Ascending aorta (tissue), 2 donors: ENCODE results near the gene EPHA5. TPM values are rescaled to one million over a fixed set of nuclear protein-coding genes. Genes with fewer than 3 reads are reported as not detected.

Source experiments
- DNase-seq, 2 donors: peaks; one replicate each; pipeline ENCODE4 v3.0.0-alpha.2; 2019; ENCODE audit warnings: low spot score in 2 of 2
- H3K27ac ChIP-seq, 2 donors: fragments of 200-600 bp; sonication (generic); one replicate each; pipeline ENCODE4 v1.5.1; 2016 to 2017; ENCODE audit warnings: mild to moderate bottlenecking in 1 of 2
- H3K27me3 ChIP-seq: fragments of 200-600 bp; sonication (generic); one replicate; pipeline ENCODE4 v1.5.1; 2017
- H3K36me3 ChIP-seq, 2 donors: fragments of 200-600 bp; sonication (generic); one replicate each; pipeline ENCODE4 v1.5.1; 2016
- H3K4me1 ChIP-seq, 2 donors: fragments of 200-600 bp; sonication (generic); one replicate each; pipeline ENCODE4 v1.5.1; 2016 to 2017; ENCODE audit warnings: mild to moderate bottlenecking in 1 of 2
- H3K4me3 ChIP-seq, 2 donors: fragments of 200-600 bp; sonication (generic); one replicate each; pipeline ENCODE4 v1.5.1; 2016 to 2017; ENCODE audit warnings: mild to moderate bottlenecking in 1 of 2
- H3K9me3 ChIP-seq, 2 donors: fragments of 200-600 bp; sonication (generic); one replicate each; pipeline ENCODE4 v1.5.1; 2016
- intact Hi-C: fragments of 100-400 bp; cut with DNase I; formaldehyde crosslinking; loops from one replicate; pipeline ENCODE4 v1.15.1; 2023
- total RNA-seq: library from RNA; depleted of rRNA; stranded (reverse); fragments of >200 nt; gene quantifications from one replicate; pipeline ENCODE4 v1.1.0, GENCODE V29; 2016
- TF ChIP-seq, protein P1 (sequence below), 3 experiments: fragments of 200-600 bp in 2 of 3; fragments of 450-650 bp in 1 of 3; sonication (generic) in 2 of 3; IDR thresholded peaks; one replicate each; pipeline ENCODE4 v1.5.1; 2016 to 2019; ENCODE audit warnings: antibody characterized with exemption in 3 of 3, mild to moderate bottlenecking in 1 of 3, moderate library complexity in 1 of 3

EPHA5 gene
- total RNA-seq, 1 donor from 2014 or later: not detected

DNA sequence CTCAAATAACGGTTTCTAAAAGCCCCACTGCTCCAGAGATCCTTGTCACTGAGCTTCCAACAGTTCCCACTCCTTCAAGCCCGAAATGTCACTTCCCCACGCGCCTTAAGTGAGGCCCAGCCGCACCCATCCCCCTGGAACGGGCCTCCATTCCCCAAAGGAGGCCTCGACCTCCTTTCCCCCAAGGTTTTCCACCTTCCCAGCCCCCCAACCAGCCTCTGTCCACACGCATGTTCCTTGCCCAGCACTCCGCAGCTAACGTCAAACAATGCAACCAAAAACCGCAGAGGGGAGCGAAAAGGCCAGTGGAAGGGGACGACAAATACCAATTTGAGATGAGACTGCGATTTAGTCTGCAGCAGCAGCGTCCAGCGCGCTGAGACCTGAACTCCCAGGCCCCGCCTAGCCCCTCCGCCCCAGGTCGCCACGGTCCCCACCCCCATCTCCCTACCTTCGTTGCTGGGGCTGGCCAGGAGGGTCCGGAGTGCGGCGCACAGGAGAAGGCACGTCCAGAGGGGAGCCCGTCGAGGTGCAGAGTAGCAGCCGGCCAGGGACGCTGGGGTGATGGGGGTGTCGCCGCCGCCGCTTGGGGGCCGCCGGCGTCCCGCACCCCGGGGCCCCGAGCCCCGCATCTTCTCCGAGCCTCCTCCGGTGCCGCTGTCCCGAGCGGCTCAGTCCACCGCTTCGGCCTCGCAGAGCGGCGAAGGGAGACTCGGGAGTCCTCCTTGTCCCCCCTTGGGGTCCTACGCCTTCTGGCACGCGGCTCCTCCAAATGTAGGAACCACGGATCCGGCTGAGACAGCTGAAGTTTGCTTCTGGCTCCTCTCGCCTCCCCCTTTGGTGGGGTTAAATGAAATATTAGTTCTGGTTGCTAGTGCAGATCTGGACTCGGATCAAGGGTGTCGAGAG is 924 bp downstream of the EPHA5 start:
- intact Hi-C loops: no loop called here
- DNase-seq: no peak
- peaks cover 3 to 15% of the 10 kb centered on the region in 2 donors for H3K4me1 ChIP-seq
- H3K36me3 ChIP-seq: no peaks in the 10 kb centered on the region
- TF ChIP-seq, protein P1, sequence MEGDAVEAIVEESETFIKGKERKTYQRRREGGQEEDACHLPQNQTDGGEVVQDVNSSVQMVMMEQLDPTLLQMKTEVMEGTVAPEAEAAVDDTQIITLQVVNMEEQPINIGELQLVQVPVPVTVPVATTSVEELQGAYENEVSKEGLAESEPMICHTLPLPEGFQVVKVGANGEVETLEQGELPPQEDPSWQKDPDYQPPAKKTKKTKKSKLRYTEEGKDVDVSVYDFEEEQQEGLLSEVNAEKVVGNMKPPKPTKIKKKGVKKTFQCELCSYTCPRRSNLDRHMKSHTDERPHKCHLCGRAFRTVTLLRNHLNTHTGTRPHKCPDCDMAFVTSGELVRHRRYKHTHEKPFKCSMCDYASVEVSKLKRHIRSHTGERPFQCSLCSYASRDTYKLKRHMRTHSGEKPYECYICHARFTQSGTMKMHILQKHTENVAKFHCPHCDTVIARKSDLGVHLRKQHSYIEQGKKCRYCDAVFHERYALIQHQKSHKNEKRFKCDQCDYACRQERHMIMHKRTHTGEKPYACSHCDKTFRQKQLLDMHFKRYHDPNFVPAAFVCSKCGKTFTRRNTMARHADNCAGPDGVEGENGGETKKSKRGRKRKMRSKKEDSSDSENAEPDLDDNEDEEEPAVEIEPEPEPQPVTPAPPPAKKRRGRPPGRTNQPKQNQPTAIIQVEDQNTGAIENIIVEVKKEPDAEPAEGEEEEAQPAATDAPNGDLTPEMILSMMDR (IDR thresholded peaks at IDR 0.05): no peak
- H3K4me3 ChIP-seq: peak overlapping the region; percentile 48 to 63
- H3K9me3 ChIP-seq: no peaks in the 10 kb centered on the region
- H3K27me3 ChIP-seq: no peaks in the 10 kb centered on the region
- no peak overlapping the region for H3K27ac ChIP-seq

DNA sequence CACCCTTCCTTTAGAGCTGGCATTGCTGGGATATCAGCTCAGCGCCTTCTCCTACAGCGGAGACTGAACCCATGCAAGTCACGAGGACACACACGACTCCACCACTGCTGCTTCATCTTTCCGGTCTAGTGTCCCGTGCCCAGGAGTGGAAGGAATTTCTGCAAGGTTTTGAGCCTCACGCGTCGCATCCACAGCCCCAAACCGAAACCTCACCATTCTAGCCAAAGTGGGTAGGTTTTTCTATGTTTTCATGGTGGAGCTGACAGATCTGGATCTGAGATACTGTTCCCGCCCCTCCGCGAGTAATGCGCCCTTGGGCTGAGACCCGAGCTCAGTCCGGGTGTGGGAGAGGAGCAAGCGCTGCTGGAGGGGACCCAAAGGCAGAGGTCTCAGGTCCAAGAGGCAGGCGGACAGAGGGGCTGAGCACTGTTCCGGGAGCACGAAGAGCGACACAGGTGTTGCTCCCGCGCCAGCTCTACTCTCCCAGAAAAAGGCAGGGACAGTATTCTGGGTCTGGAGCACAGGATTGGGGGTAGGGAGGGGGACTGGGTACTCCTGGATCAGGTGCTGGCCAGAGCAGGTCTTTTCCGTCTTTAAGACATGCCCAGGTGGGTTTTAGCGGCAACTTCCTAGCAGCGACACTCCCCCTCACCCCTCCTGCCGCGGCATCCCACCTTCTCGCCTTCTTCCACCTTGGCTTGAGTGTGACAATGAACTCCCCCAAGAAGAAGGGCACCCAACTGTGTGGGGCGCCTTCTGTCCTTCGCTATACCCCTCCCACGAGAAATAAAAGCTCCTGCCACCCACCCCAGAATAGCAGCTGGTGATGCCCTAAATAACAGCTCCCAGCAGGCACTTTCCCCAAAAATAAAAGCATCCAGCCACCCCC is 1.8 kb downstream of the EPHA5 start:
- H3K36me3 ChIP-seq: no peaks in the 10 kb centered on the region
- peak overlapping the region; percentile 48 to 63 for H3K4me3 ChIP-seq
- H3K9me3 ChIP-seq: no peaks in the 10 kb centered on the region
- H3K4me1 ChIP-seq: peaks cover 3 to 15% of the 10 kb centered on the region in 2 donors
- H3K27ac ChIP-seq: no peak overlapping the region
- DNase-seq: no peak
- intact Hi-C loops: no loop called here
- TF ChIP-seq, protein P1 (IDR thresholded peaks at IDR 0.05): no peak
- no peaks in the 10 kb centered on the region for H3K27me3 ChIP-seq

DNA sequence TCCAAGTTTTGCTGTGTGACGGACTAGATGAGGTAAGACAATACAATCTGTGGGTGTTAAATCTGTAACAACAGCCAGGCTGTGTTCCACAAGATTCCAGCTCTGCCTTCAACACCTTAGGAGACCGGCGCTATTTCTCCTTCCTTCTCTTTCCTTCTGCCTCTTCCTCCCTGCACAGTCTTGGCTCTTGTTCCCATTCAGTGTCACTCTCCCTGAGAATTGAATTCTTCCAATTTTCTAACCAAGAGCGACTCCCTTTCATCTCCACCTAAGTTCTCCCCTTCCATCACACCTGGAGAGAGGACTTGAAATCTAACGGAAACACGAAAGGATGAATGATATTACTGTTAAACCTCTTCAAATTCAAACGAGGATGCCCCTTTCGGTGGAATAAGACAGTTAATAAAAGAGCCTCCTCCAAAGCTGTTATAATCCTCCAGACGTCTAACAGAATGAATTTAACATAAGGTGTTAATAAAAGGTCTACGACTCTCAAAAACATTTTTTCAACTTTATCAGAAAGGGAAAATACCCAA is 2.7 kb downstream of the EPHA5 start:
- no peaks in the 10 kb centered on the region for H3K27me3 ChIP-seq
- peaks cover 3 to 15% of the 10 kb centered on the region in 2 donors for H3K4me1 ChIP-seq
- no peaks in the 10 kb centered on the region for H3K9me3 ChIP-seq
- intact Hi-C loops: no loop called here
- H3K27ac ChIP-seq: no peak overlapping the region
- TF ChIP-seq, protein P1 (IDR thresholded peaks at IDR 0.05): no peak
- no peaks in the 10 kb centered on the region for H3K36me3 ChIP-seq
- peak overlapping the region; percentile 48 to 63 for H3K4me3 ChIP-seq
- DNase-seq: no peak

DNA sequence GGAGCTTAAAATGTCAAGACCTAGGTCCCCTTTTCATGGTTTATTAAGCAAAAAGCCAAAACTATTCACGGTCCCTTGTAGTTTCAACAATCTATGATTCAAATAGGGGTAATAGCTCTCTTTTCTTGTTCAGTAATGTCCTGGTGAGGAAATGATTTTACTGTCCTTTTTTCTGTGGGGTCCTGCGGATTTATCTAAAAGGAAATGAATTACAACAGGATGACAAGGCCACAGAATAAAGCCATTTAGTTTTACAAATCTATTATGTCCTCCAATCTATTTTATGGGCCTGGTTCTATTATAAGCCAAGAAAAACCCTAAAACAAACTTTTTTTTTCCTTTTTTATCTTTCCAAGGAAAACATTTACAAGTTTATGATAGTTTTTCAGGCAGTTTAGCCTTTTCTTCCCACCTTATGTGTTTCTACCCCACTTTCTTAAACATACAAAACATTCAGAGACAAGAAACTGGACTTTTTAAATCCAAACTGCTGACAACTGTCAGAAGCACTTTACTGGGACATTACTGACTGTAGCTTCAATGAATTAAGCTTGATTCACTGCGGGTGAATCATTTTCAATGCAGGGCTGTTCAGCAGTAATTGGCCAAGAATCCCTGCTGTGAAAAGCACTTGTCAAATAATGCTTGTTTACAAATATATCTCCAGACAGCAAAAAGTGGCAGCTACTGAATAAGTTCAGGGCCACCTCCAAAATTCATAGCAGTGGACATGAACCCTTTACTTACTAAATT is 4.3 kb downstream of the EPHA5 start:
- H3K4me1 ChIP-seq: peaks cover 3 to 15% of the 10 kb centered on the region in 2 donors
- no peaks in the 10 kb centered on the region for H3K9me3 ChIP-seq
- no peak overlapping the region for H3K4me3 ChIP-seq
- H3K27ac ChIP-seq: no peak overlapping the region
- intact Hi-C loops: no loop called here
- DNase-seq: no peak
- H3K36me3 ChIP-seq: no peaks in the 10 kb centered on the region
- no peaks in the 10 kb centered on the region for H3K27me3 ChIP-seq
- TF ChIP-seq, protein P1 (IDR thresholded peaks at IDR 0.05): no peak

DNA sequence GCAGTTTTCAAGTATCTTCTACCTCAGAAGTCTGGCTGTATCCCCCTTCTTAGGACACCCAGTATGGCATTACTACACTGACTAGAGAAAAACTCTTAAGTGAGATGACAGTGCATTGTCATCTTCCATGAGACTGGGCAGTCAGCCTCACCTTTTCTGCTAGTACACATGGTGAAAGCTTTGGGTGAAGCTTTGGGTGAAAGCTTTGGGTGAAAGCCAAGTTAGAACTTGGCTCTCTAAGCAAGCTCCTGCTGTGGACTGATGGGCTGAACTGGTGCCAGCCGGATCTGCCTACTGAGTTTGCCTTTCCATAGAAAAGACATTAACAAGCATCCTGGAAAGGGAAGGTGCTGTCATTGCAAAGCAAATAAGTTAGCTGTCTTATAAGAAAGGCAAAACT is 8.8 kb downstream of the EPHA5 start:
- TF ChIP-seq, protein P1 (IDR thresholded peaks at IDR 0.05): no peak
- Histone ChIP-seq H3K4me3 (no peak overlapping the region), H3K36me3 (no peaks in the 10 kb centered on the region), H3K4me1 (no peaks in the 10 kb centered on the region), H3K27ac (no peak overlapping the region), H3K9me3 (no peaks in the 10 kb centered on the region), H3K27me3 (no peaks in the 10 kb centered on the region)
- intact Hi-C loops: no loop called here
- no peak for DNase-seq
